Ovary (tissue), 9 donors: ENCODE data around the gene PLLP. TPM values are rescaled to one million over a fixed set of nuclear protein-coding genes. Genes with fewer than 3 reads are reported as not detected.
"Not testable (repeated sequence)": the region's sequence is repeated elsewhere in the genome, so short reads cannot be mapped to it uniquely, and the experiment has no call there.

Experiments used
- DNase-seq, 5 donors: peaks; one replicate each; pipeline ENCODE4 v3.0.0-alpha.2; 2019 to 2020
- H3K27ac ChIP-seq, 2 donors: fragments of 200-600 bp; one replicate each; pipeline versions ENCODE4 v1.5.1 to v1.8.0; 2019 to 2022
- H3K27me3 ChIP-seq: fragments of 200-600 bp; one replicate; pipeline ENCODE4 v1.8.0; 2022
- H3K36me3 ChIP-seq: fragments of 200-600 bp; sonication (generic); one replicate; pipeline ENCODE4 v1.5.1; 2019
- H3K4me1 ChIP-seq: one replicate; pipeline ENCODE4 v1.8.1; 2013; ENCODE audit warnings: mild to moderate bottlenecking, moderate library complexity; ENCODE audit not compliant: insufficient read depth
- H3K4me3 ChIP-seq: fragments of 200-600 bp; sonication (generic); one replicate; pipeline ENCODE4 v1.5.1; 2017
- H3K9me3 ChIP-seq, 2 donors: fragments of 200-600 bp in 1 of 2; sonication (generic) in 1 of 2; one replicate each; pipeline versions ENCODE4 v1.5.1 to v1.8.1; 2013 to 2019; ENCODE audit warnings: mild to moderate bottlenecking in 1 of 2, moderate library complexity in 1 of 2
- EP300 ChIP-seq: sonication (generic); formaldehyde crosslinking; IDR thresholded peaks from one replicate; pipeline ENCODE4 v1.6.1; 2017; ENCODE audit warnings: antibody characterized with exemption
- POLR2A ChIP-seq: fragments of 450-650 bp; IDR thresholded peaks from one replicate; pipeline ENCODE4 v1.6.1; 2017; ENCODE audit warnings: antibody characterized with exemption, mild to moderate bottlenecking, moderate library complexity
- WGBS, 3 donors: extraction: QIAGEN DNeasy Blood & Tissue Kit in 1 of 3; methylation state at CpG; one replicate each; pipeline versions ENCODE4 v1.1.5 to v1.1.7; 2013 to 2017; 5-methylcytosine and 5-hydroxymethylcytosine counted together
- intact Hi-C, 4 donors: fragments of 100-400 bp; cut with DNase I; formaldehyde crosslinking; loops; one replicate each; pipeline versions ENCODE4 v1.11.0 to v1.15.1; 2022 to 2023
- polyA plus RNA-seq, 2 donors: library from polyadenylated mRNA; stranded (reverse); fragments of 200-250 nt in 1 of 2; fragments of 350-450 nt in 1 of 2; fragmentation: Illumina TruSeq in 1 of 2; extraction: RNeasy Lipid Tissue Mini Kit (QIAGEN cat#74804) in 1 of 2; gene quantifications; one replicate each; pipeline ENCODE4 v1.2.3, GENCODE V29; 2013 to 2014
- total RNA-seq, 7 donors: library from RNA; depleted of rRNA in 2 of 7; stranded (reverse); fragments of >200 nt in 2 of 7; fragmentation: NEBNext Ultra II Directional in 3 of 7; extraction: Animal tissue kit (Norgen Biotek cat#: 25700) in 3 of 7; gene quantifications; one replicate each; pipeline versions ENCODE4 v1.1.0 to v1.2.4, GENCODE V29; 2016 to 2023
- TF ChIP-seq, protein P1 (sequence below), 3 donors: fragments of 450-650 bp in 2 of 3; fragments of 200-600 bp in 1 of 3; IDR thresholded peaks; one replicate each; pipeline versions ENCODE4 v1.5.1 to v1.8.0; 2016 to 2022; ENCODE audit warnings: antibody characterized with exemption in 3 of 3, mild to moderate bottlenecking in 1 of 3
- donor health status: DM: no; HTN: no; CAD: no; lungs with moderate emphysema.
- donor health status: DM: no; HTN: no; CAD: no.
- donor health status: Bipolar disorder and iron deficiency.
- donor health status: DM: yes; HTN: yes; CAD: no.
- donor health status: DM: no; HTN: no; CAD: no.
- donor health status: DM: yes; HTN: yes; CAD: no.

Gene PLLP
- total and polyA plus RNA-seq, 9 donors: 0.94 to 54.2 (median 4.0) TPM

DNA sequence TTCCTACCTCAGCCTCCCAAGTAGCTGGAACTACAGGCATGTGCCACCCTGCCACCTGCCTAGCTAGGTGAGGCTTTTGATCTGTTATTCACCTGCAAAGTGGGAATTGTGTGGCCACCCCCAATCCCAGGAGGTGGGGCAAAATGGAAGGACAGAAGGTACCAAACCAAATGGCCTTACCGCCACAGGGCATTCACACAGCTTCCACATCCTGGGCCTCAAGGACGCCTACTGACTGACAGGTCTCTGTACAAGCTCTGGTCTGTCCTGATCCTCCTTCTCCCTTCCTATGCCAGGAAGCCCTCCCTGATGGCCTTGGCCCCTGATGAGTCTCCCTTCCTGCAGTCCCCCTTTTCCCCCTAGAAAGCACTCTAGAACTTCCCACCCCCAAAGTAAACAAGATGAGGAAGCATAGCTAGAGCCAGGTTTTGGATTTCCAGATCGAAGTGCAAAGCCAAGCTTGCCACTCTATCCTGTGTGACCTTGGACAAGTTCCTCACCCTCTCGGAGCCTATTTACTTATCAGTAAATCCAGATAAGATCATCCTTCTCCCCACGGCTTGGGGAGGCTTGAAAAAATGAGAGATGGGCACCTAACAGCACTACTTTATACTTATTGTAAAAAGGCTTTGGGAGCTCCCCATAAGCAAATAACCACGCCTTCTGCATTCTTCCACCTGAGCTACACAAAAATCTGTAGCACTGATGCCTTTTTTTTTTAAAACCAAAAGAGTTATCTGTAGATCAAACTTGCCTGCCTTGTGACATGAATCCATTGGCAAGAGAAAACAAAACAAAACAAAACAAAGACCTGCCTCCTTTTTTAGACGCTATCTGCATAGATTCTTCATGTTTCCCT lies 4.5 kb downstream of the PLLP start:
- no peak for DNase-seq
- H3K4me3 ChIP-seq: no peak overlapping the region
- no peak for TF ChIP-seq POLR2A
- TF ChIP-seq EP300: no peak
- TF ChIP-seq, protein P1, sequence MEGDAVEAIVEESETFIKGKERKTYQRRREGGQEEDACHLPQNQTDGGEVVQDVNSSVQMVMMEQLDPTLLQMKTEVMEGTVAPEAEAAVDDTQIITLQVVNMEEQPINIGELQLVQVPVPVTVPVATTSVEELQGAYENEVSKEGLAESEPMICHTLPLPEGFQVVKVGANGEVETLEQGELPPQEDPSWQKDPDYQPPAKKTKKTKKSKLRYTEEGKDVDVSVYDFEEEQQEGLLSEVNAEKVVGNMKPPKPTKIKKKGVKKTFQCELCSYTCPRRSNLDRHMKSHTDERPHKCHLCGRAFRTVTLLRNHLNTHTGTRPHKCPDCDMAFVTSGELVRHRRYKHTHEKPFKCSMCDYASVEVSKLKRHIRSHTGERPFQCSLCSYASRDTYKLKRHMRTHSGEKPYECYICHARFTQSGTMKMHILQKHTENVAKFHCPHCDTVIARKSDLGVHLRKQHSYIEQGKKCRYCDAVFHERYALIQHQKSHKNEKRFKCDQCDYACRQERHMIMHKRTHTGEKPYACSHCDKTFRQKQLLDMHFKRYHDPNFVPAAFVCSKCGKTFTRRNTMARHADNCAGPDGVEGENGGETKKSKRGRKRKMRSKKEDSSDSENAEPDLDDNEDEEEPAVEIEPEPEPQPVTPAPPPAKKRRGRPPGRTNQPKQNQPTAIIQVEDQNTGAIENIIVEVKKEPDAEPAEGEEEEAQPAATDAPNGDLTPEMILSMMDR (IDR thresholded peaks at IDR 0.05): no peak
- 47 to 50% (median 49%) methylated on average over 7 of the region's 7 CpGs for WGBS, 3 donors
- H3K27ac ChIP-seq: no peak overlapping the region
- H3K4me1 ChIP-seq: peaks cover 7% of the 10 kb centered on the region
- H3K27me3 ChIP-seq: no peaks in the 10 kb centered on the region
- no peaks in the 10 kb centered on the region for H3K36me3 ChIP-seq
- H3K9me3 ChIP-seq: no peaks in the 10 kb centered on the region
- intact Hi-C loops: loop anchor here in 1 of 4 donors (10.0 kb wide), 1 partner anchor 195 kb away; no protein-coding TSS in a partner anchor

GRCh38 chr16:57278494-57278893 lies 6.0 kb downstream of the PLLP start:
- Histone ChIP-seq H3K36me3 (no peaks in the 10 kb centered on the region), H3K4me1 (no peaks in the 10 kb centered on the region), H3K4me3 (no peak overlapping the region), H3K27ac (no peak overlapping the region), H3K9me3 (no peaks in the 10 kb centered on the region), H3K27me3 (no peaks in the 10 kb centered on the region)
- TF ChIP-seq POLR2A (no peak), EP300 (no peak)
- TF ChIP-seq, protein P1 (IDR thresholded peaks at IDR 0.05): no peak
- intact Hi-C loops: no loop called here
- DNase-seq: no peak
- WGBS, 3 donors: 43 to 54% (median 46%) methylated on average over 4 of the region's 4 CpGs

GRCh38 chr16:57277586-57277985 lies 6.9 kb downstream of the PLLP start:
- Histone ChIP-seq H3K27me3 (no peaks in the 10 kb centered on the region), H3K4me3 (no peak overlapping the region), H3K36me3 (no peaks in the 10 kb centered on the region), H3K9me3 (no peaks in the 10 kb centered on the region), H3K4me1 (no peaks in the 10 kb centered on the region), H3K27ac (no peak overlapping the region)
- intact Hi-C loops: no loop called here
- WGBS, 3 donors: 52 to 69% (median 65%) methylated on average over 1 of the region's 1 CpG
- no peak for TF ChIP-seq EP300
- TF ChIP-seq POLR2A: no peak
- TF ChIP-seq, protein P1 (IDR thresholded peaks at IDR 0.05): no peak
- DNase-seq: no peak

DNA sequence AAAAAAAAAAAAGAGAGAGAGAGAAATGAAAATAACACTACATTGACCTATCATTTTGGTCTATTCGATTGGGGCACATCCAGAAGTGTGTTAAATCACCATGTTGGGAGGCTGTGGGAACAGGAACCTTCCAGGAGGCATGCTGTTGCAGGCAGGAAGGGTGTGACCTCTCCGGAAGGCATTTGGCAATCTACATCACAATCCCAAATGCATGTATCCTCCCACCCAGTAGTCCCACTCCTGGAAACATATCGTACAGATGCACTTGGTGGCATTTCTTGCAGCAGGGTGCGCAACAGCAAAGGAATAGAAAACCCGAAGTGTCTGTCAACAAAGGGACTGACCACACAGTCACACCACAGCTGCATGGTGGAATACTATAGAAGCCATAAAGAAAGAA lies 7.9 kb downstream of the PLLP start:
- DNase-seq: no peak
- Histone ChIP-seq H3K27me3 (no peaks in the 10 kb centered on the region), H3K9me3 (no peaks in the 10 kb centered on the region), H3K4me1 (no peaks in the 10 kb centered on the region), H3K4me3 (no peak overlapping the region), H3K27ac (no peak overlapping the region), H3K36me3 (no peaks in the 10 kb centered on the region)
- TF ChIP-seq POLR2A (no peak), EP300 (no peak)
- TF ChIP-seq, protein P1 (IDR thresholded peaks at IDR 0.05): no peak
- intact Hi-C loops: no loop called here
- 62 to 70% (median 67%) methylated on average over 5 of the region's 5 CpGs for WGBS, 3 donors

GRCh38 chr16:57275946-57276345 lies 8.5 kb downstream of the PLLP start:
- H3K27me3 ChIP-seq, H3K4me1 ChIP-seq, DNase-seq, intact Hi-C loops, H3K36me3 ChIP-seq, H3K9me3 ChIP-seq, H3K4me3 ChIP-seq, H3K27ac ChIP-seq: not testable (repeated sequence)
- WGBS, 3 donors: 62 to 75% (median 74%) methylated on average over 5 of the region's 5 CpGs
